A204.1 (cell line): ENCODE results near the gene NUSAP1.
"Not testable (repeated sequence)": the region's sequence is repeated elsewhere in the genome, so short reads cannot be mapped to it uniquely, and the experiment has no call there.

Experiments
- FAIRE-seq: peaks from 2 replicates; lab custom pipeline; 2012; peaks lifted over from hg19 to GRCh38; lab: Jason Lieb, UNC

Gene NUSAP1

GRCh38 chr15:41332194-41333025 lies at the start of gene NUSAP1, which contains the start of gene OIP5:
NUSAP1 (plus strand) TSS chr15:41332881; CDS start chr15:41332958, 77 bp downstream.
OIP5 (minus strand) TSS chr15:41332591; CDS start chr15:41332561, 30 bp downstream.
- FAIRE-seq, result peak; percentile 99

DNA sequence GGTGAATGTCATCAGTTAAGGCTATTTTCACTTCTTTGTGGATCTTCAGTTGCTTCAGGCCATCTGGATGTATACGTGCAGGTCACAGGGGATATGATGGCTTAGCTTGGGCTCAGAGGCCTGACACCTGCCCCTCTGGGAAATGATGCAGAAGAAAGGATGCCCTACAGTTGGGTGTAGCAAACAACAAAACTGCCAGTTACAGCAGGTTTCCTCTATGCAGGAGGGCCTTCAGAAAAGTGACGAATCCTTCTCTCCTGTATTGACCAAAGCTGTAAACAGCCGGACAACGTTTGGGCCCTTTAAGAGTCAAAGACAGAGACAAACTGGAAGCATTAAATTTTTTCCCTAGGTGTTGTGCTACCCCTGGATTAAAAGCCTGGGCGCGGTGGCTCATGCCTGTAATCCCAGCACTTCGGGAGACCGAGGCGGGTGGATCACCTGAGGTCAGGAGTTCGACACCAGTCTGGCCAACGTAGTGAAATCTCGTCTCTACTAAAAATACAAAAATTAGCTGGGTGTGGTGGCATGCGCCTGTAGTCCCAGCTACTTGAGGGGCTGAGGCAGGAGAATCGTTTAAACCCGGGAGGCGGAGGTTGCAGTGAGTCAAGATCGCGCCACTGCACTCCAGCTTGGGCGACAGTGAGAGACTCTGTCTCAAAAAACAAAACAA lies 49.6 kb upstream of the NUSAP1 start:
- not testable (repeated sequence) for FAIRE-seq

DNA sequence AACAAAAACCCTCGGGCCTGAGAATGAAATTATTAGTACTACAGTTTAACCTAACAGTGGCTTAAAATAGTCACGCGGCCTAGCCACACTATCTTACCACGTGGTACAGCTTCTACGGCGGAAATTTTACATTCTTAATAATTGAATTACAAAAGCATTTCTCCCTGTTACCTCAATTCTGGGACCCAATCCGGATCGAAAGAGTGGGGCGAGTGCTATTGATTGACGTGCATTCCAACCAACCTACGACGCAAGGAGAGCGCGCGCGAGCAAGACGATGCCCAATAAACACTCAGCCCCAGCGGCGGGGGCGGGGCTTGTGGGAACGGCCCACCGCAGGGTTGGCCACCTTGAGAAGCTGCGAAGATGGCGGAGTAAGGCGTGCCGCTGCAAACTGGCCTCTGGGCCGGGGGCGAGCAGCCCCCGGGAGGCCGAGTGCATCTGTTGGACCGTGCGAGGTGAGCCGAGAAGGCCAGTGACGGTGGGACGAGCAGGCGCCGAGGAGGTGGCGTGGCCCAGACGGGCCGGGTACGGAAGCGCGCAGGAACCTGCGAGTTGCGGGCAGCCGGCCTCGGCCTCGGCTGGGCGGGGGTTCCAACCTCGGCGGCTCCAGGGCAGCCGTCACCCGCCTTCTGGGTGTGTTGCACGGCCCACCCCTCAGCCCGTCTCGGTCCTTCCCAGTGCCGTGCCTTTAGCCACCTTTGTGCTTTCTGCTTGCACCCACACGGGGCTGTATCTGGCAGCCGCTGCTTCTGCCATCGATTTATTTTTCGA lies 48.8 kb upstream of the NUSAP1 start:
- peak; percentile 98 for FAIRE-seq

DNA sequence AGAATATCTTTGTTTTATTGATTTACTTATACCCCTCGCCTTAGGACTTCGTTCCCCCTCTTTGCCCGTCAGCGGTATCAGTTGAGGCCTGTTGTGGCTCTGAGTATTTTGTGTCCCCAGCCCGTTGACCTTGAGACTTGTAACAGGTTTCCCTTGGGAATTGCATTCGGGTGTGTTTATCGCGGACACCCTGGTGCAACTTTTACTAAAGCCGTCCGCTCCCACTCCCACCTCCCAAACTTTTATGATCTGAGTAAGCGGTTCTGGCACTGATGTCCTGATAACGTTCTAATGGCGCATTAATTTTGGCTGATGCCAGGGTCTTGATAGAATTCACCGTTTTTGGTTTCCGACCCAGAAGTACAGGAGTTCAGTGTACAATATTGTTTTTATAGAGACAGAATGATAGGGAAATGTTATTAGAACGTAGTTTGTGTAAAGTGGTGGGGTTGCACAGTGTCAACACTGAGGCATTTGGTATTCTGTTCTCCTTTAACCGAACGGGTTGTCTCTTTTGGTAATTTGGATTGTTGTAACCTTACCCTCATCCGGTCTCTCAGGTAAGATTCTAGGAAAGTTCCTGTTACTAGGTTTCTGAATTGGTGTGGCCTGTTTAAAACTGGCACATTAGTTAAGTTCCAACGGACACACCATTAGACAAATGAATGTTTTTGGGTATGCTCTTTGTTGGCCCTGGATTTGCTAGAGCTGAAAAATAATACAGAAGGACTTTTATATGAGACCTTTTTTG lies 48.1 kb upstream of the NUSAP1 start:
- FAIRE-seq, result no peak

GRCh38 chr15:41285285-41285684 lies 47.4 kb upstream of the NUSAP1 start:
- FAIRE-seq, result no peak

GRCh38 chr15:41286665-41287333 lies 45.9 kb upstream of the NUSAP1 start:
- no peak for FAIRE-seq

DNA sequence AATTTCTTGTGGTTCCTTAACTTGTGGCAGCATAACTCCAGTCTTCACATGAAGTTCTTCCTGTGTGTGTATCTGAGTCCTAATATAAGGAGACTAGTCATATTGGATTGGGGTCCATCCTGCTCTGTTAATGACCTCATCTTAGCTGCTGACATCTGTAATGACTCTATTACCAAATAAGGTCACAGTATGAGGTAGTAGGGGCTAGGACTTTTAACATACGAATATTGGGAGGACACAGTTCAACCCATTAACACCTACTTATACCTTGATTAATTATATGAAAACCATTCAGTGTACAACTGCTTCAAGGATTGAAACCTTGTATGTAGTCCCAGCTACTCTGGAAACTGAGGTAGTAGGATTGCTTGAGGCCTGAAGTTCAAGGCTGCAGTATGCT lies 44.2 kb upstream of the NUSAP1 start:
- no peak for FAIRE-seq

GRCh38 chr15:41289953-41290352 lies 42.7 kb upstream of the NUSAP1 start:
- FAIRE-seq, result no peak

DNA sequence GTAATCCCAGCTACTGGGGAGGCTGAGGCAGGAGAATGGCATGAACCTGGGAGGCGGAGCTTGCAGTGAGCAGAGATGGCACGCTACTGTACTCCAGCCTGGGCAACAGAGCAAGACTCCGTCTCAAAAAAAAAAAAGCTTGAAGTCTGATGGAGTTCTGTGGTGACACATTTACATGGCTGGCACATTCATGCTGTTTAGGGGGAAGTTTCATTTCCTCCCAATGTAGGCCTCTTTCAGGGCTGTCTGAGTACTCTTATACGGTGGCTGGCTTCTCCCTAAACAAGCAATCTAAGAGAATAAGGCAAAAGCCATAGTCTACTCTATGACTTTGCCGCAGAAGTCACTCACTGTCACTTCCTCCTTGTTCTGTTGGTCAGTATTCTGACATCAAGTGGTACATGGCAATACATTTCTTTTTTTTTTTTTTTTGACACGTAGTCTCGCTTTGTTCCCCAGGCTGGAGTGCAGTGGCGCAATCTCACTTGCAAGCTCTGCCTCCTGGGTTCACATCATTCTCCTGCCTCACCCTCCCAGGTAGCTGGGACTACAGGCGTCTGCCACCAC lies 41.5 kb upstream of the NUSAP1 start:
- no peak for FAIRE-seq

DNA sequence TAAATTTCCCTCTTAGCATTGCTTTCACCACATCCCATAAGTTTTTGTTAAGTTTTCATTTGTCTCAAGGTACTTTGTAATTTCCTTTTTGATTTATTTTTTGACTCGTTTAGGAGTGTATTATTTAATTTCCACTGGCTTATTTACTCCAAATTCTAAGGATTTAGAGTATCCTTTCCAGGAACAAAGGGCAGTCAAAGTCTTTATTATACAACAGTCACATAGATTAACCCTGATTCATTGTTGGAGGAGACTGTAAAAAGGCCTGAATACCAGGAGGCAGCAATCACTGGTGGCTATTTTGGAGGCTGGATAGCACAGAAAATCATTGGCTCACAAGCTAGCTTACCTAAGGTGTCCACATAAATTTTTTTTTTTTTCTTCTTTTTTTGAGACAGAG lies 40.2 kb upstream of the NUSAP1 start:
- FAIRE-seq, result no peak

- not testable (repeated sequence) for FAIRE-seq
These were observed 31.5 kb upstream of the NUSAP1 start for GRCh38 chr15:41301139-41301538.

DNA sequence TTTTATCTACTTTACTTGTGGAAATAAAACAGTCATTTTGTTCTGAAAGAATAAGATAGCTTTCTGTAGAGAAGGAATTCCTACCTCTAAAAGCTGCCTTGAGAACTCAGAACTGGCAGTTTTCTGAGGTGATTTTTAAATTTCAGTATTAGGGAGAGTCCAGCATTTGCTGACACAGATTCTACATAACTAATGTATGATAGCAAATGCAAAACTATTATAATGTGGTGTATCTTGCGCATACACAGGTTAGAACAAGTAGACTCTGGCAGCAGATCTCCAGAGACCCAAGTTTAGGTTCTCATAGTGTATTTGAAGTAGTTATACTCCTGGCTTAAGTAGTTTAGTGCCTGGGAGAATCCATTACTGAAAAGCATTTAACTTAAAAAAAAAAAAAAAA lies 31.1 kb upstream of the NUSAP1 start:
- FAIRE-seq, result no peak

GRCh38 chr15:41304149-41304770 lies 28.4 kb upstream of the NUSAP1 start:
- no peak for FAIRE-seq

GRCh38 chr15:41307679-41308078 lies 25.0 kb upstream of the NUSAP1 start:
- no peak for FAIRE-seq

DNA sequence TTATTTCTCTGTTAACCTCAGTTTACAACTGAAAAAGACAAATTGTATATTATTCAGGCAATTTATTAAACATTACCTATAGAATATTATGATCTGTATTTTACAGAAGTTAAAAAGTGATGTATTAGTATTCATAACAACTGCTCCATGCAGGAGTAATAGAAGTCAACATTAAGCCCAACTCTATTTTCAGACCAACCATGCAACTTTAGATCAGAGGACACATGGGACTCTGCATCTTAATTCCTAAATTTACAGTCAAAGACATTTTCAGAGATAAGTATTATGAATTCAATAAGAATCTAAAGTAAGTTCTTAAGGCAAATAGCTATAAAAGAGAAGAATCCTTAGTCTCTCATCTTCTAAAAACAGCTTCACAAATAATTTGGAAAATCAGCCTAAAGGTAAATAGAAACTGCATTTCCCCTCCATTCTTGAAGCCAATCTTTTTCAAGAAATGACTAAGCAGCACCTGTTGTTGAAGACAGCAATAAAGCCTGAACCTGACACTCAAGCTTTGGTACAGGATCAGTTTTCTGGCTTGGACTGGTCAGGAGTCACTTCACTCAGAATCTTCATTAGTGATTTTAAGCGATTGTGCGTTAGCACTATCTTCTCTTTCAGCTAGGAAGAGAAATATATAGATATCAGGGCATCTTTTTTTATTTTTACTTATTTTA lies 23.3 kb upstream of the NUSAP1 start:
- FAIRE-seq, result peak; percentile 11

DNA sequence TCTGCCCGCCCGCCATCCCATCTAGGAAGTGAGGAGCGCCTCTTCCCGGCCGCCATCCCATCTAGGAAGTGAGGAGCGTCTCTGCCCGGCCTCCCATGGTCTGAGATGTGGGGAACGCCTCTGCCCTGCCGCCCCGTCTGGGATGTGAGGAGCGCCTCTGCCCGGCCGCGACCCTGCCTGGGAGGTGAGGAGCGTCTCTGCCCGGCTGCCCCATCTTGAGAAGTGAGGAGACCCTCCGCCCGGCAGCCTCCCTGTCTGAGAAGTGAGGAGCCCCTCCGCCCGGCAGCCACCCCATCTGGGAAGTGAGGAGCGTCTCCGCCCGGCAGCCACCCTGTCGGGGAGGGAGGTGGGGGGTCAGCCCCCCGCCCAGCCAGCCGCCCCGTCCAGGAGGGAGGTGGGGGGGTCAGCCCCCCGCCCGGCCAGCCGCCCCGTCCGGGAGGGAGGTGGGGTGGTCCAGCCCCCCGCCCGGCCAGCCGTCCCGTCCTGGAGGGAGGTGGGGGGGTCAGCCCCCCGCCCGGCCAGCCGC lies 11.8 kb upstream of the NUSAP1 start:
- not testable (repeated sequence) for FAIRE-seq

GRCh38 chr15:41323611-41324010 lies 9.1 kb upstream of the NUSAP1 start:
- FAIRE-seq, result no peak

DNA sequence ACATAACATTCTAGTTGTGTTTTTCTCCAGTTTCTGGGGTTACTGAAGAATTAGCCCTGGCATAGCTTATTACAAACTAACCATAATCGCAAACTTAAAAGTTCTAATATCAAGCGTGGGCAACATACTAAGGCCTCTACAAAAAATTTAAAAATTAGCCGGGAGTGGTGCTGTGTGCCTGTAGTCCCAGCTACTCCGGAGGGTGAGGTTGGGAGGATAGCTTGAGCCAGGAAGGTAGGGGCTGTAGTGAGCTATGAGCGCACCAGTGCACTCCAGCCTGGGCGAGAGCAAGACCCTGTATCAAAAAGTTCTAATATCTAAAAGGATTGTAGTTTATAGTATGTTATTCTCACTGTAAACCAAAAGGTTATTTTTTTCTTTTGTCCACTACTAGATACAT lies 1.4 kb upstream of the NUSAP1 start:
- FAIRE-seq, result no peak

- no peak for FAIRE-seq
These were observed 868 bp upstream of the NUSAP1 start for GRCh38 chr15:41331833-41332193.

DNA sequence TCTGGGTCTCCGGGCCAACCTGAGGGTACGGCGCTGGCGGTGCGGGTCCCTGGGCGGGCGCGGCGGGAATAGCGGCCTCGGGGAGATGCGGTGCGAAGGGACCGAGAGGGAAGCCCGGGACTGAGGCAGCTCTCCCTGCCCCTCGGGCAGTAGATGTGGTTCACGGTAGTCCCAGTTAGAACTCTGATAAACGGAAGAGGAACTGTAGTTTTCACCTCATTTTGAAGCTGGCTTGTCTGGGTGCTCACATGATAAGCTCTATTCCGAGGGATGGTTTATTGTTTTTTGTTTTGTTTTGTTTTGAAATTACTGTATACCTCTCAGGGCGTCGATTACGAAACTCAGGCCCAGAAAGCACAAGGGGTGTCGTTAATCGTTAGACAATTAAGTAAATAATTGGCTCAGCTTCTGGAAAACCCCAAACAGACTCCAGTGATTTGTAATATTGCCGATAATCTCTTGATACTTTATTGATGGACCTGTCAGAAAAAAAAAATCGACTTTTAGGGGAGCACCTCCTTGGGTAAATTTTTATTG lies 413 bp downstream of the NUSAP1 start:
- no peak for FAIRE-seq
